ENCODE measurements around the gene ZNF396.

ZNF396 gene

DNA sequence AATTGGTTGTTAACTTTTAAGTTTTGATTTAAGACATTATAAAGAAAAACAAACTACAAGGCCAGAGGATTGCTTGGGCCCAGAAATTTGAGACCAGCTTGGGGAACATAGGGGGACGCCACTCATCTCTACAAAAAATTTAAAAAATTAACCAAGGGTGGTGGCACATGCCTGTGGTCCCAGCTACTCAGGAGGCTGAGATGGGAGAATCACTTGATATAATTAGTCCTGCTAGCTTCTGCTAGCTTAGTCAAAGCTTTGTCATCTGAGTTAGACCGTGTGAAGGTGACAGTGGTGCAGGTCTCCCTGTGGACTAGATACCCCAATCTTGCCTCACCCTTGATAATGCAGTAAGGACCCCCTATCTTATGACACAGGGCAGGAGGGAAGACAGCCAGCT, 6.0 kb upstream of the ZNF396 start:
- DNase-seq (ENCODE audit: low read depth): no peak

DNA sequence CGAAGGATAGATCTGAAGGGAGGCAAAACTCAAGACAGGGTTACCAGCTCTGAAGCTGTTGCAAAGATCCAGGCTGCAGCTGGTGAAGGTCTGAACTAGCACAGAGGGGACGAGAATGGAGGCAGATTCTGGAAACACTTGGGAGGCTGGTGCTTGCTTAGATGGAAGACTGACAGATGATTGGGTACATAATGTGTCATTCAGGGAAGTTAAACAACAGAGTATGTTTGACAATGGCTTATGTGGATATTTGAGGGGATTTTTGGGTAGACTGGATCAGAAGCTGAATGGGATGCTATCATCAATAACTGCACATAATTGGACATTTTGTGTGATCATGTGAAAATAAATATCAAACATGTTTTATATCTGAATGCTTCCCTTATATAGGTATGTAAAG, 2.3 kb upstream of the ZNF396 start:
- DNase-seq (ENCODE audit: low read depth): no peak

DNA sequence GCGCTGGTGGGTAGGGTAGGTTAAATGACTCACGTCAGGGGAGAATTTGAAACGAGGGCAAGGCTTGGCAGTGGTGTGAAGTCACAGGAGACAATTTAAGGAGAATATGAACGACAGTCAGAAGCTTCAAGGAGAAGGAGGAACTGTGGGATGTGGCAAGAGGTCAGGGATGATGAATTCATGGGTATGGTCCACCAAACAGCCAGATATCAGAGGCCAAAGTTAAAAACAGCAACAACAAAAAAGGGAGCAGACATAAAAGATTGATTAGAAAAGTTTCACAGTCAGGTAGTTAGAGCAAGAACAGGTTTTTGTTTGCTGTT, 1.4 kb upstream of the ZNF396 start:
- DNase-seq (ENCODE audit: low read depth): no peak

DNA sequence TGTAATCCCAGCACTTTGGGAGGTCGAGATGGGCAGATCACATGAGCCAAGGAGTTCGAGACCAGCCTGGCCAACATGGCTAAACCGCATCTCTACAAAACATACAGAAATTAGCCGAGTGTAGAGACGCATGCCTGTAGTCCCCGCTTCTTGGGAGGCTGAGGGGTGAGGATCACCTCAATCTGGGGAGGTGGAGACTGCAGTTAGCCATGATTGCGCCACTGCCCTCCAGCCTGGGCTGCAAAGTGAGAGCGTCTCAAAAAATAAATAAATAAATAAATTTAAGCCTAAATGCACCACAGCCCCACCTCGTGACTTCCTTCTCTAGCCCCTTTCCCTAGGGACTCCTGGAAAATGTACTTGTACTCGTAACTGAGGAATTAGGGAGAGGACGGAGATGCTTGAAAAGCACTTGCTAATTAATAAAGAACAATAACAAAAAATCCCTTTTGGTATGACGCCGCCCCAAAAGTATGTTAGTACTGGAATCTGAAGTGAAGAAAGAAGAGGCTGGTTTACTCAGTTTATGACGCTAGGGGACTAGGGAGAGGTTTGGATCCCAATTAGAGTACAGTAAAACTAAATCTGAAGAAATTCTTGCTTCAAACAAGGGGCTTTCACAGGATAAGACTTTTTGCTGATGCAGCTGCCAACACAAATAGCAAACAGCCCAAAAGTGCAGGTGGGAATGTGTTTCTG, 887 bp upstream of the ZNF396 start:
- DNase-seq (ENCODE audit: low read depth): no peak

DNA sequence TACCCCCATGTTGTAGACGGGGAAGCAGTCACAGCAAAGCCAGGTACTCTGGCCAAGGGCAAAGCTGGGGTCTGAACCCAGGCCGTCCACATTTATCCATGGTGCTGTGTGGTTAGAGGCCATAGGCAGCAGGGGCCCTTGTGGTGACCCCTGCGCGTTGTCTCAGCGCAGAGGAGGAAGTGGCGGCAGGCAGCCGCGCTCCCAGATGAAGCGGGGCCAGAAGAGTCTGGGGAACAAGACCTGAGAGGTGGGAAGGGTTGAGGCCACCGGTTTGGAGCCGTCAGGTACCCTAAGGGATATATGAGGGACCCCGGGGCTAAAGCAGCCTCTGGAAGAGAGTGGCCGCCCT, 770 bp downstream of the ZNF396 start:
- DNase-seq (ENCODE audit: low read depth): peak; percentile 9

DNA sequence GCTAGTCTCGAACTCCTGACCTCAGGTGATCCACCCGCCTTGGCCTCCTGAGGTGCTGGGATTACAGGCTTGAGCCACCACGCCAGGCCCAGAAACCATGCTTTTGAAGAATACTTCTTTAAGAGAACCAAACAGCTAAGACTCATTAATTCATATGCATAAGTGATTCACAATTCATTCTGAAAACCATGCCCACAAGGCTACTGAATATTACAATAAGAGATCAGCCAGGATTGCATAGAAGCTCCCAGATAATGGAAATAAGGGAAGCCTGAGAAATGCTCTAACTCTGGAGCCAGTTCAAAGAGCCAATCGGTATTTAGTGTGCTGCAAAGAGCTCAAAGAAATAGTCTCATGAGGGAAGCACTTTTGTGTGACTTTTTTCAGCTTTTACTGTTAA, 2.4 kb downstream of the ZNF396 start:
- DNase-seq (ENCODE audit: low read depth): no peak

DNA sequence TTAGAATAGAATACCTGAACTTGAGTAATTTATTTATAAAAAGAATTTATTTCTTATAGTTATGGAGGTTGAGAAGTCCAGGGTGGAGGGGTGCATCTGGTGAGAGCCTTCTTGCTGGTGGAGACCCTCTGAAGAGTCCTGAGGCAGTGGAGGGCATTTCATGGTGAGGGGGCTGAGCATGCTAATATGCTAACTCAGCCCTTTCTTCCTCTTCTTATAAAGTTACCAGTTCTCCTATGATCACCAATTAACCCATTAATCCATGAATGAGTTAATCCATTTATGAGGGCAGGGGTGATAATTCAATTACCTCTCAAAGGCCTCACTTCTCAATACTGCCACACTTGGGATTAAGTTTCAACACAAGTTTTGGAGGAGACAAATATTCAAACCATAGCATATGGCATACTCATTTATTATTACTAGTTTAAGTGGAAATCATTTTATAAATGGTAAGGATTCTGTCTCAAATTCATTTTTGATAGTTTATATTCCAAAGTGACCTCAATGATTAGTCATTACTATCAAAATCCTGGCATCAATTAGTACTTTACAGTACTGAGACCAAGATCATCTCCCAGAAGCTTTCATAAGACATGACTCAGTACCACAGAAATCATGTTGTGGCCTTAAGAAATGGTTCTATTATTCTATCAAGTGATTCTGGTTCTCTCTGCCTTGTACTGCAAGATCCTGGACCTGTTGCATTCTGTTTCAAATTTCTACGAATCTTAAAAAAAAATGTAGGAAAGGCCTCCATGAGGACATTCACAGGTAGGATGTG, 5.5 kb downstream of the ZNF396 start:
- DNase-seq (ENCODE audit: low read depth): no peak

DNA sequence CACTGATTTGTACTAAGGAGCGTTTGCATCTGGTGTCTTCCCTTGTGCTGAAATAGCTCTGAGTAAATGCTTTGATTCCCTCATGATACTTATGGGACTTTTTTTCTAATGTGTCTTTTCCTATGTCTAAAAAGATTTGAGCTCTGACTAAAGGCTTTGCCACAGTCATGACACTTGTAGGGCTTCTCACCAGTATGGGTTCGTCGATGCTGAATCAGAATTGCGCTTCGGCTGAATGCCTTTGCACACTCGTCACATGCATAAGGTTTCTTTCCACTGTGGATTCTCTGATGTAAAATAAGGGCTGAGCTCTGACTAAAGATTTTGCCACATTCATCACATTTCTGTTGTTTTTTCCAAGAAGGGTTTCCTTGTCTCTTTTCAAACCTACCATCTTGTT, 8.0 kb downstream of the ZNF396 start:
- no peak for DNase-seq (ENCODE audit: low read depth)

DNA sequence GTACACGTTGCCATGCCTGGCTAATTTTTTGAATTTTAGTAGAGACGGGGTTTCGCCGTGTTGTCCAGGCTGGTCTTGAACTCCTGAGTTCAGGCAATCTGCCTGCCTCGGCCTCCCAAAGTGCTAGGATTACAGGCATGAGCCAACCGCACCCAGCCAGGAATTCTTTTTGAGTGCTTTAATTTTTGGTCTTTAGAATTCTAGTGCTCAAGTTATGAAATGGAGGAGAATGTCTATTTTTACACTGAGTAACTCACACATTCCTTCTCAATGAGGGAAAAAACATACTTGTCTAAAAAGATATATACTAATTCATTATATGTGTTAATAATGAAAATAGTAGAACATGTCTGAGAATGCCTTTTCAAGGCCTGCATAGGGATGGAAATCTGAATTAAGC, 8.5 kb downstream of the ZNF396 start:
- DNase-seq (ENCODE audit: low read depth): no peak

DNA sequence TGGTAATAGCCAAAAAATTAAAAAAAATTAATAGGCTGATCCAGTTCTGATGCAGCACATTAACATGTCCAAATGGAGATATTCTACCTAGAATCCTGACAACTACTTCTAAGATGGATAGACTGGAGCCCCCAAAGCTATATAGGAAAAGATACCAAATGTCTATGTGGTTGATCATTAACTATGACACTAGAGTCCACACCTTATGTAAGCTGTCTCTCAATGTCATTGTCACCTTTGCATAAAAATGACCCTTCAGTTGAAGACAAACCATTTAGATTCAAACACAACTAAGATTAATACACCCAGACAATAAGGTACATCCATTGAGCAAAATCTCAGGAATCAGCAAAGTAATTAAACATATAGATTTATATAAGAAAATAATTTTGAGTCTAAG, 14.6 kb downstream of the ZNF396 start:
- DNase-seq (ENCODE audit: low read depth): no peak

DNA sequence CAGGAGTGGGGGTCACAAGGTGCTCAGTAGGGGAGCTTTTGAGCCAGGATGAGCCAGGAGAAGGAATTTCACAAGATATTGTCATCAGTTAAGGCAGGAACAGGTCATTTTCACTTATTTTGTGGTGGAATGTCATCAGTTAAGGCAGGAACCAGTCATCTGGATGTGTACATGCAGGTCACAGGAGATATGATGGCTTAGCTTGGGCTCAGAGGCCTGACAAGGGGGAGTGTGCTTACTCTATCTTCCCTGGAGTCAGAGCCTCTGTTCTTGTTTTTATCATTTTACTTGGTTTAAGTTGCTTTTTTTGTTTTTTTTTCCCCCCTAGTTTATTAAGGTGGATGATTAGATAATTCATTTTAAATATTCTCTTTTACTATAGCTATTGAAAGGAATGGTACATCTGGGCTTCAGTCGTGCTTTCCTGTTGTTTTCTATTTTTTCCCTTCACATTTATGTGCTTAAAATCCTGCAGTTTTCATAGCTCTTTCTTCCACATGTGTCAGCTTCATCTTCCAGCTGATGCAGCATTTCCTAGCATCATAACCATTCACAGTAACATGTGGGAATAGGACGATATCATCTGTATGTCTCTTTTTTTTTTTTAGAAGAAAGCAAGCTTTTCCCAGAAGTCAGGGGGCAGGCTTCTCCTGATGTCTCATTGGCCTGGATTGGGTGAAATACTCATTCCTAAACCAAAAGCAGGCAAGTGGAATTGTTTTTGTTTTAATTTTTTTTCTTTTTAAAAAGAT, 15.4 kb downstream of the ZNF396 start:
- DNase-seq (ENCODE audit: low read depth): no peak

DNA sequence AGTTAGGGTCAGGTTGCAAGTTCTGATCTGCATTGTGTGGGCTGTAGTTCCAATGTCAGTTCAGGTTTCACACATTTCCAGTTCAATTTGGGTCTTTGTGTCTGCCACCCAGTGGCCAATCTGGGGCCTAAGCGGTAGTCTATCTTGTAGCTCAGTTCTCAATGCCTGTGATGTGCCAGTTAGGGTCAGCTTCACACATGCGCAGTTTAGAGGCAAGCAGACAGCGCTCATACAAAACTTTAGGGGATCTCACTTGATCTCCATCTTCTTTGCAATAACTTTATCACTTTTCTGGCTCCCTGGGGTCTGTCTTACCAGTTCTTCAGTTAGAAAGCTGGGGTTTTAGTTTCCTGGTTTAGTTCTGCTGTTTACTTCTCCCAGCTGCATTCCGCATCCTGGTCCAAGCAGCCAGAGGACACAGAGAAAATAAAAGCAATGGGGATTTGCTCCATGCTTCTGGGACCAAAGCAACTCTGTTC, 22.0 kb downstream of the ZNF396 start:
- DNase-seq (ENCODE audit: low read depth): peak; percentile 33

DNA sequence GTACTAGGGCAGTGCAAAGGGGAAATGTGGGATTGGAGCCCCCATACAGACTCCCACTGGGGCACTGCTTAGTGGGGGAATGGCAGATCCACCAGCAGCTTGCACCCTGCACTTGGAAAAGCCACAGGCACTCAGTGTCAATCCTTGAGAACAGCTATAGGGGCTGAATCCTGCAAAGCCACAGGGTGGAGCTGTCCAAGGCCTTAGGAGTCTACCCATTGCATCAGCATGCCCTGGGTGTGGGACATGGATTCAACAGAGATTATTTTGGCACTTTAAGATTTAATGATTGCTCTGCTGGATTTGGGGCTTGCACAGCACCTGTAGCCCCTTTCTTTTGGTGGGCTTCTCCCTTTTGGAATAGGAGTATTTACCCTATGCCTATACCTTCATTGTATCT, 24.4 kb downstream of the ZNF396 start:
- DNase-seq (ENCODE audit: low read depth): no peak

DNA sequence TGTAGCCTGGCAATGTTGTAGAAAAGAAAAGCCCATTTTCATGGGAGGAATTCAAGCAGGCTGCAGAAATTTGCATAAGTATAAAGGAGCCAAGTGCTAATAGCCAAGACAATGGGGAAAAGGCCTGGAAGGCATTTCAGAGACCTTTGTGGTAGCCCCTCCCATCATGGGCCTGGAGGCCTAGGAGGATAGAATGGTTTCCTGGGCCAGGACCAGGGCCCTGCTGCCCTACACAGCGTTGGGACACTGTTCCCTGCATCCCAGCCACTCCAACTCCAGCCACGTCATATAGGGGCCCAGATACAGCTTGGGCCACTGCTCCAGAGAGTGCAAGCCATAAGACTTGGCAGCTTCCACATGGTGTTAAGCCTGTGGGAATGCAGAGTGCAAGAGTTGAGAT, 24.9 kb downstream of the ZNF396 start:
- no peak for DNase-seq (ENCODE audit: low read depth)

DNA sequence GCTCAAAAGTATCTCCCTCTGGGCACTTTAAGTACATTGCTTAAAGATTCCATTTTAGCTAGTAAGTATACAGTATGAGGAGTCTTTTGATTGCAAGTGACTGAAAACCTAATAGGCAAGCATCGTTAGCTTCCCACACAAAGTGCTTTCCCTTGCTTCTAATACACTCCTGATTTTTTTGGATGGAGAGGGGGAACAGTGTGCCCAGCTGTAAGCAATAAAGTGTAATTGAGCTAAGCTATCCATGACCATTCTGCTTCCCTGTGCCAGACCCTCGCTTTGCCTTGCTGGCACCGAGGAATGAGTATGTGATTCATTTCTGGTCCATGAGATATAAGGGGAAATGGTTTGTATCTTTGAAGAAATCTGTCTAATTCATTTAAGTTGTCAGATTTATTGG, 29.1 kb downstream of the ZNF396 start:
- no peak for DNase-seq (ENCODE audit: low read depth)

DNA sequence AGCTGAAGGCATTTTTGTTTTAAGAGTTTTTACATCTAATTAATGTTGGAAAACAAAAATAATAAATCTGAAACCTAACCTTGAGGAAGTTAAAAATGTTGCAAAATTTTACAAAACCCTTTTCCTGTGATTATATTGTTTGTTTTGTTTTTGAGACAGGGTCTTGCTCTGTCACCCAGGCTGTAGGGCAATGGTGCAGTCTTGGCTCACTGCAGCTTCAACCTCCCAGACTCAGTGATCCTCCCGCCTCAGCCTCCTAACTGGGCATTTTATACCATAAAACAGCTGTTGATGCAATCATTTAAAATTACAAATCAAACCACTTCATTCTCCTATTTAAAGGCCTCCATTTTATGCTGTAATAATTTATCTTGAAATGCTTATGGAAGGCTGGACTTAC, 31.2 kb downstream of the ZNF396 start:
- DNase-seq (ENCODE audit: low read depth): no peak

DNA sequence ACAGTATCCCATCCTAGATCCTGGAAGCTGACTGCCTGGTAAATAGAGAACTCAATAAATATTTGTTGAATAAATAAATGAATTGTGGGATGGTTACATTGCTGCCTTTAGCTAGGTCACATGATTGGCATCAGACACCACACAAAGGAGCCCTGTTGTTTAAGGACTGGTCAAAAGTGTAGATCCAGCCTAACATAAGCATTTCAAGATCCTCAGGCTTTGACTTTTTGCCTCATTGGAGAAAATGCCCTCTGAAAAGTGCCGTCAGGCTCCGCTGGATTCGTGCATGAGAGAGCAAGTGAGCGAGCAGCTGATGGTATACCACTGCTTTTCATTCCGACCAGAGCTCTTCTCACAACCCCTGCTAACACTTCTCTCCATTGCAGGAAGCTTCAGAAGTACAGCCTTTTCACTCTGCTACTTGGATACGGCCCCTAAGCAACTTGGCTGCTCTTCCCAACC, 31.6 kb downstream of the ZNF396 start:
- DNase-seq (ENCODE audit: low read depth): no peak

DNA sequence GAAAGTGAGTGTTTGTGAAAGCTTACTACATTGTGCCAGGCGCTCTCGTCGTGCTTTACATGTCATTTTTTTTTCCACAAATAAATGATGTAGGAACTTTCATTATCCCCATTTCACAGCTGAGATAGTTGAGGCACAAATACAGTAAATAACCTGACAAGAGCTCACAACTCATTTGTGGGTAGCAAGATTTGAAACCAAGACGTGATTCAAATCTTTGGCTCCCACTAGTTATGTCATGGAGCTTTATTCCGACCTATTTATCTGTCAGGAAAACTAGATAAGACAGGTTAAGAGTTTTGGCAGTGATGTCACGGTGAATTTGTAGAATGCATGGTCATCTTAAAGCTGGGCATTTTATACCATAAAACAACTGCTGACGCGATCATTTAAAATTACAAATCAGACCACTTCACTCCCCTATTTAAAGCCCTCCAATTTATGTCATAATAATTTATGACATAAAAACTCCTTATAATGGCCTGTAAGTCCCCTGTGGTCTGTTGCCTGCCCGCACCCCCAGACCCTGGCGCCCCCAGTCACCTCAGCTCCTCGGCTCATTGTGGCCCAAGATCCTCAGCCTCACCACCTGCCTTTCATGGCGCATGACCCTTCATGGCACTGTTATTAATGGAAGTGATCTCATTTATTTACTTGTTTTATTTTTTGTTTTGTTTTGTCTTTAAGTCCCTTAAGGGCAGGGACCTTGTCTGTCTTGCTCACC, 32.2 kb downstream of the ZNF396 start:
- DNase-seq (ENCODE audit: low read depth): no peak

DNA sequence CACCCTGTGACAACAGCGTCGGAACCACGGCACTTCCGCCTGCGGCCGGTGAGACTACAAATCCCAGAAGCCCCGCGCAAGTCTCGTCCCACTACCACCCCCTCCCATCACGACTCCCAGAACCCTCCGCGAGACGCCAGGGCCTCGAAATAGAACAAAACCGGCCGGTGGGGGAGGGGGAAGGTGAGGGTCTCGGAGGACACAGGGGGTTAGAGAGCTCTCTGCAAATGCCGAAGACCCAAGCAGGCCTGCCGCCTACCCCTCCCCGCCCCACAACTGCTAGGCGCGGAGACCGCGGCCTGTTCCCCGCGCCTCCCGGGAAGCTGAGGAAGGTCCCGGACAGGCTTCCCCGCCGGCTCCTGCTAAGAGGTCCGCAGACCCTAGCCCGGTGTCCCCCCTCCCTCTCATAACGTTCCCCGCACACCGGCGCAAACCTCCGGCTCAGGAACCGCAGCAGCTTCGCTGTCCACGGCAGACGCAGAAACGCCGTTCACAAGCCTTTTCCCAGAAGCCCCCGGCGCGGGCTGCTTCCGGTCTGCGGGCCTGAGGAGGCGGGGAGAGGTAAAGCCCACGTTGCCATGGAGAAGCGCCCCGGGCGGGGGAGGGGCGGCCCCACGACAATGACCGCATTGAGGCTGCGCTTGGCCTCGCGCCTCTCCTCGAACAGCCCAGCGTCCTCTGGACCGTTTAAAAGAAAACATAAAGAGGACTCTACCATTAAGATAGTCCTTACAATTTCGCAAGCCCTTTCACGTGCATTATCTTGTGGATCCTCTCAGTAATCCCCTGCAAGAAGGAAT, 33.0 kb downstream of the ZNF396 start, which contains the start of gene ZNF24:
TSS of gene ZNF24 (minus strand) at position 485 of the 800 bp plus-strand sequence. CDS start 3,770 bp downstream, outside the sequence.
- DNase-seq (ENCODE audit: low read depth): peak; percentile 91

DNA sequence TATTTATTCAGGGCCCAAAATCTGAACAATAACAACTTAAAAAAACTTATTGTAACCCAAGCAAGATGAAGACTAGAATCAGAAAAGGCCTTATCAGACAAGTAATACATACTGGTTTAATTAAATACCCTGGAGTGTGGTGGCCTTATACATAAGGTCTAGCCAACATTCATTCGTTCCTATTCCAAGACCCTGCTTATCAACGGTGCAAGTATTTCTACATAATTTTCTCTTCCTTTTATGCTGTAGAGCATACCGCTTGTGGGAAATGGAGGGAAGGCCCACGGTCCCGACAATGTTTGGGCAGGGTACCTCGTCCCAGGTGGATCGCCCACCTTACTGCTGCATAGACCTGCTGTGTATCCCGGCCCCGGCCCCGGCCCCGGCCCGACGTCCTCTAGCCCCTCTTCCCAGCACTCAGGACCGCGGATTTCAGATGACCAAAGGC, 33.6 kb downstream of the ZNF396 start:
- DNase-seq (ENCODE audit: low read depth): no peak

DNA sequence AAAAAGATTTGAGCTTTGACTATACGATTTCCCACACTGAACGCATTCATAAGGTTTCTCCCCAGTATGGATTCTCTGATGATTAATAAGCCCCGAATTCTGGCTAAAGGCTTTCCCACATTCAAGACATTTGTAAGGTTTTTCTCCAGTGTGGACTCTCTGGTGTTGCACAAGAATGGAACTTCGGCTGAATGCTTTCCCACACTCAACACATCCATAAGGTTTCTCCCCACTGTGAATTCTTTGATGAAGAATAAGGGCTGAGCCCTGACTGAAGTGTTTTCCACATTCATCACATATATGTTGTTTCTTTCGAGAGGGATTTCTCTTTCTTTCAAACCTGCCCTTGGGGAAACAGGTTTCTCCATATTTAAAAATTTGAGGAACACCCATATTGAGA, 39.9 kb downstream of the ZNF396 start:
- DNase-seq (ENCODE audit: low read depth): no peak

Measured in activated T-cell treated with anti-CD3 and anti-CD28 coated beads for 48 hours (primary cell).